ENCODE measurements around the gene RAD23A. TPM values are rescaled to one million over a fixed set of nuclear protein-coding genes. Genes with fewer than 3 reads are reported as not detected.
"Not testable (repeated sequence)": the region's sequence is repeated elsewhere in the genome, so short reads cannot be mapped to it uniquely, and the experiment has no call there.

The RAD23A gene
- total RNA-seq, 6 experiments from 2014 or later = 108 to 140 (median 129) TPM

- H3K4me1 Mint-ChIP-seq (ENCODE audit: low read depth) = peaks cover 44% of the 10 kb centered on the region
- peak; percentile 53 for DNase-seq
- peak within 1 kb of the TSS; percentile 93 for H3K27ac Mint-ChIP-seq
- TF ChIP-seq CTCF (IDR thresholded peaks at IDR 0.05) = no peak
- H3K27me3 Mint-ChIP-seq (ENCODE audit: insufficient read depth) = no peaks in the 10 kb centered on the region
- H3K9me3 Mint-ChIP-seq = no peaks in the 10 kb centered on the region
- peak within 1 kb of the TSS; percentile 83 for H3K4me3 Mint-ChIP-seq
- peaks cover 21% of the 10 kb centered on the region for H3K36me3 Mint-ChIP-seq (ENCODE audit: low read depth)
These were observed 11.1 kb downstream of the RAD23A start, which contains the start of gene GADD45GIP1 for GRCh38 chr19:12956446-12957388. TSS of gene GADD45GIP1 (minus strand) at chr19:12957223. CDS start at chr19:12957212, 11 bp downstream.

DNA sequence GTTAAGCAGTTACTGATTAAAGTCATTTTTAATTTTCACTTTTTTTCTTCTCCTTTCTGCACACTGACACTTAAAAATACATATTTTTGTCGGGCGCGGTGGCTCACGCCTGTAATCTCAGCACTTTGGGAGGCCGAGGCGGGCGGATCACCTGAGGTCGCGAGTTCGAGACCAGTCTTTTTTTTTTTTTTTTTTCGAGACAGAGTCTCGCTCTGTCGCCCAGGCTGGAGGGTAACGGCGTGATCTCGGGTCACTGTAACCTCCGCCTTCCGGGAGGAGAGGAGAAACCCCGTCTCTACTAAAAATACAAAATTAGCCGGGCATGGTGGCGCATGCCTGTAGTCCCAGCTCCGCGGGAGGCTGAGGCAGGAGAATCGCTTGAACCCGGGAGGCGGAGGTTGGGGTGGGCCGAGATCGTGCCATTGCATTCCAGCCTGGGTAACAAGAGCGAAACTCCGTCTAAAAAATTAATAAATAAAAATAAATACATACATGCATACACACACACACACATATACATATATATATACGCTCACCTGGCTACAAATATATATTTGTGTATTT is 11.8 kb downstream of the RAD23A start:
- Mint-ChIP-seq H3K4me3 (peak overlapping the region; percentile 83), H3K36me3 (ENCODE audit: low read depth) (peaks cover 19% of the 10 kb centered on the region), H3K4me1 (ENCODE audit: low read depth) (peaks cover 39% of the 10 kb centered on the region), H3K27ac (peak overlapping the region; percentile 81)
- H3K27me3 Mint-ChIP-seq (ENCODE audit: insufficient read depth); H3K9me3 Mint-ChIP-seq; DNase-seq: not testable (repeated sequence)

GRCh38 chr19:12959481-12959880 is 13.8 kb downstream of the RAD23A start:
- Mint-ChIP-seq H3K27me3 (ENCODE audit: insufficient read depth) (peaks cover 4% of the 10 kb centered on the region), H3K4me3 (no peak overlapping the region), H3K9me3 (no peaks in the 10 kb centered on the region), H3K36me3 (ENCODE audit: low read depth) (peaks cover 13% of the 10 kb centered on the region), H3K27ac (no peak overlapping the region), H3K4me1 (ENCODE audit: low read depth) (peaks cover 19% of the 10 kb centered on the region)
- no peak for DNase-seq
- TF ChIP-seq CTCF (IDR thresholded peaks at IDR 0.05) = no peak

- DNase-seq = peak; percentile 57
- Mint-ChIP-seq H3K36me3 (ENCODE audit: low read depth) (no peaks in the 10 kb centered on the region), H3K9me3 (no peaks in the 10 kb centered on the region), H3K27me3 (ENCODE audit: insufficient read depth) (peaks cover 4% of the 10 kb centered on the region), H3K4me1 (ENCODE audit: low read depth) (peaks cover 21% of the 10 kb centered on the region), H3K27ac (peak overlapping the region; percentile 75), H3K4me3 (peak overlapping the region; percentile 91)
- TF ChIP-seq CTCF (IDR thresholded peaks at IDR 0.05) = peak; percentile 93
These were observed 19.6 kb downstream of the RAD23A start for GRCh38 chr19:12965017-12965811.

DNA sequence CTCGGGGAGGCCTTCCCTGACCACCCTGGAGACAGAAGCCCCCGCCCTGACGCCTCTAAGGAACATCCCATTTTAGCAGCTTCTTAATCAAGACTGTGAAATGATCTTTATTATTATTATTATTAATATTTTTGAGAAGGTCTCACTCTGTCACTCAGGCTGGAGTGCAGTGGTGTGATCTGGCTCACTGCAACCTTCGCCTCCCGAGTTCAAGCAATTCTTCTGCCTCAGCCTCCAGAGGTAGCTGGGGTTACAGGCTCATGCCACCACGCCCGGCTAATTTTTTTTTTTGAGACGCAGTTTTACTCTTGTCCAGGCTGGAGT is 20.1 kb downstream of the RAD23A start:
- no peak for TF ChIP-seq CTCF (IDR thresholded peaks at IDR 0.05)
- H3K27me3 Mint-ChIP-seq (ENCODE audit: insufficient read depth) = peaks cover 4% of the 10 kb centered on the region
- H3K36me3 Mint-ChIP-seq (ENCODE audit: low read depth) = no peaks in the 10 kb centered on the region
- no peaks in the 10 kb centered on the region for H3K9me3 Mint-ChIP-seq
- H3K27ac Mint-ChIP-seq = peak overlapping the region; percentile 67
- no peak for DNase-seq
- H3K4me3 Mint-ChIP-seq = peak overlapping the region; percentile 74
- H3K4me1 Mint-ChIP-seq (ENCODE audit: low read depth) = peaks cover 26% of the 10 kb centered on the region

Measured in HFFc6 (cell line).